ENCODE measurements around the gene MRPS15. TPM values are rescaled to one million over a fixed set of nuclear protein-coding genes. Genes with fewer than 3 reads are reported as not detected.

MRPS15 gene
- total RNA-seq, 1 donor from 2014 or later, result 78.8 TPM

GRCh38 chr1:36482724-36483388 is 18.7 kb upstream of the MRPS15 start, which contains the start of gene CSF3R:
TSS of gene CSF3R (minus strand) at chr1:36482913. CDS start at chr1:36479496, 3,417 bp downstream.
- peaks cover 10% of the 10 kb centered on the region for H3K4me1 Mint-ChIP-seq (ENCODE audit: unreplicated experiment)
- no peak within 1 kb of the TSS for H3K4me3 Mint-ChIP-seq (ENCODE audit: unreplicated experiment)
- no peaks in the 10 kb centered on the region for H3K36me3 Mint-ChIP-seq (ENCODE audit: low read depth, unreplicated experiment)
- no peak within 1 kb of the TSS for H3K27ac Mint-ChIP-seq (ENCODE audit: unreplicated experiment)
- no peaks in the 10 kb centered on the region for H3K9me3 Mint-ChIP-seq (ENCODE audit: unreplicated experiment)
- peaks cover 10% of the 10 kb centered on the region for H3K27me3 Mint-ChIP-seq (ENCODE audit: unreplicated experiment)
- DNase-seq (ENCODE audit: low spot score), result no peak
- TF ChIP-seq, protein P1, sequence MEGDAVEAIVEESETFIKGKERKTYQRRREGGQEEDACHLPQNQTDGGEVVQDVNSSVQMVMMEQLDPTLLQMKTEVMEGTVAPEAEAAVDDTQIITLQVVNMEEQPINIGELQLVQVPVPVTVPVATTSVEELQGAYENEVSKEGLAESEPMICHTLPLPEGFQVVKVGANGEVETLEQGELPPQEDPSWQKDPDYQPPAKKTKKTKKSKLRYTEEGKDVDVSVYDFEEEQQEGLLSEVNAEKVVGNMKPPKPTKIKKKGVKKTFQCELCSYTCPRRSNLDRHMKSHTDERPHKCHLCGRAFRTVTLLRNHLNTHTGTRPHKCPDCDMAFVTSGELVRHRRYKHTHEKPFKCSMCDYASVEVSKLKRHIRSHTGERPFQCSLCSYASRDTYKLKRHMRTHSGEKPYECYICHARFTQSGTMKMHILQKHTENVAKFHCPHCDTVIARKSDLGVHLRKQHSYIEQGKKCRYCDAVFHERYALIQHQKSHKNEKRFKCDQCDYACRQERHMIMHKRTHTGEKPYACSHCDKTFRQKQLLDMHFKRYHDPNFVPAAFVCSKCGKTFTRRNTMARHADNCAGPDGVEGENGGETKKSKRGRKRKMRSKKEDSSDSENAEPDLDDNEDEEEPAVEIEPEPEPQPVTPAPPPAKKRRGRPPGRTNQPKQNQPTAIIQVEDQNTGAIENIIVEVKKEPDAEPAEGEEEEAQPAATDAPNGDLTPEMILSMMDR (IDR thresholded peaks at IDR 0.05; ENCODE audit: unreplicated experiment), result no peak

DNA sequence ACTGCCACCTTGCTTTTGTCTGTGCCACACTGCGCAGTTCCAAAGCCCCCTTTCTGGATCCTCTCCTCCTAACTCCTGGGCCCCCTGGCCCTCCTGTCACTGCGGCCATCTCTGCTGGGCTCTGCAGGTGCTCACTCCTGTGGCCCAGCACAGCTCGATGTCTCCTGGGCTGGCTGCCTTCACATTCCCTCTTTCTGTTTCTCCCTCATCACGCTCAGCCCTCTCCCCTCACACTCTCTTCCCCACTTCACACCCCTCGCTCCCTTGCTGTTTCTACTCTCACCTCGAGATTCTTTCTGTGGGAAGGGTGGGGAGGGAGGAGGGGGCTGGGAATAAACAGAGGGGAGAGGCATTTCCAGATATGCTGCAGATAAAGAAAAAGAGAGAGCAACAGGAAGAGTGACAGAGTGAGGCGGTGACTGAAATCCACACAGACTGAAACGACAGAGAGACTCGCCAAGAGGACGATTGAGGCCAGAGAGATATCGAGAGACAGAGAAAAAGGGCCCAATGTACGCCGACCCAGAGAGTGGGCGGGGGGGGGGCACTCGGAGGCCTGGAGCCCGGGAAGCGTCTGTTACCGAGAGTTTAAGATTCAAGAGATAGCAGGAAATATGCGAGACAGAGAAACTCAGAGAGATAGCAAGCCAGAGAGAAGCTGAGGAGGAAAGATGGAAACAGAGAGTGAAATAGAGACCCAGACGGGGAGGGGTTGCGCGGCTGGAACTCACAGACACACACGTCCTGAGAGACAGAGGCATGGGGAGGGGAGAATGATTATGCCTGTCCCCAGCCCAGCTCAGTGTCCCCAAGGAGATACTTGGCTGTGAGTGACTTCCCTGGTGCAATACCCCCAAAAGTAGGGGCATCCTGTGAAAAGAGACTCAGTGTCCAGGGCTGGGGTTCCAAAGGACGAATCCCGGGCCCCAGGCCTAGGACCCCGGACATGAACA is 17.9 kb upstream of the MRPS15 start:
- Mint-ChIP-seq H3K9me3 (ENCODE audit: unreplicated experiment) (no peaks in the 10 kb centered on the region), H3K4me1 (ENCODE audit: unreplicated experiment) (peaks cover 10% of the 10 kb centered on the region), H3K27me3 (ENCODE audit: unreplicated experiment) (peaks cover 10% of the 10 kb centered on the region), H3K36me3 (ENCODE audit: low read depth, unreplicated experiment) (no peaks in the 10 kb centered on the region), H3K27ac (ENCODE audit: unreplicated experiment) (no peak overlapping the region), H3K4me3 (ENCODE audit: unreplicated experiment) (no peak overlapping the region)
- DNase-seq (ENCODE audit: low spot score), result no peak
- TF ChIP-seq, protein P1 (IDR thresholded peaks at IDR 0.05; ENCODE audit: unreplicated experiment), result no peak

GRCh38 chr1:36481091-36481490 is 16.9 kb upstream of the MRPS15 start:
- DNase-seq (ENCODE audit: low spot score), result no peak
- no peak overlapping the region for H3K4me3 Mint-ChIP-seq (ENCODE audit: unreplicated experiment)
- no peak overlapping the region for H3K27ac Mint-ChIP-seq (ENCODE audit: unreplicated experiment)
- peaks cover 8% of the 10 kb centered on the region for H3K4me1 Mint-ChIP-seq (ENCODE audit: unreplicated experiment)
- TF ChIP-seq, protein P1 (IDR thresholded peaks at IDR 0.05; ENCODE audit: unreplicated experiment), result no peak
- peaks cover 10% of the 10 kb centered on the region for H3K27me3 Mint-ChIP-seq (ENCODE audit: unreplicated experiment)
- no peaks in the 10 kb centered on the region for H3K36me3 Mint-ChIP-seq (ENCODE audit: low read depth, unreplicated experiment)
- no peaks in the 10 kb centered on the region for H3K9me3 Mint-ChIP-seq (ENCODE audit: unreplicated experiment)

DNA sequence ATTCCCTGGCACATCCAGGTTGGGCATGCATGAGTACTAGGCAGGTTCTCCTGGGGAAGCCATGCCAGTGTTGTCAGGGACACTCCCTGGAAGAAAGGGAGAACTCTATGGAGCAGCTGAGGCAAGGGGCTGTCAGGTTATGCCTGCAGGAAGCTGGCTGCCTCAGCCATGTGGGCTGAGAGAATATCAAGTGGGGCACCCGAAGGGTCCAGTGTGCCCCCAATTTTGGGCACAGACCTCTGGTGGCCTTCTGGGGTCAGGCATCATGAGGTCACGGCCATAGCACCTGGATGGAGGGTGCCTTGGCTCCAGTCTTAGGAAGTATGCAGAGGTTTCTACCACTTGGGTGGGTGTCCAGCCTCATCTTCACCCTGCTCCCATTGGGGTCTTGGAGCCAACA is 16.0 kb upstream of the MRPS15 start:
- DNase-seq (ENCODE audit: low spot score), result no peak
- peaks cover 10% of the 10 kb centered on the region for H3K27me3 Mint-ChIP-seq (ENCODE audit: unreplicated experiment)
- TF ChIP-seq, protein P1 (IDR thresholded peaks at IDR 0.05; ENCODE audit: unreplicated experiment), result no peak
- no peaks in the 10 kb centered on the region for H3K36me3 Mint-ChIP-seq (ENCODE audit: low read depth, unreplicated experiment)
- H3K4me3 Mint-ChIP-seq (ENCODE audit: unreplicated experiment), result no peak overlapping the region
- H3K9me3 Mint-ChIP-seq (ENCODE audit: unreplicated experiment), result no peaks in the 10 kb centered on the region
- H3K27ac Mint-ChIP-seq (ENCODE audit: unreplicated experiment), result no peak overlapping the region
- peaks cover 7% of the 10 kb centered on the region for H3K4me1 Mint-ChIP-seq (ENCODE audit: unreplicated experiment)
